Heart left ventricle (tissue), 16 donors: Measurements from ENCODE around the gene NOP9. TPM values are rescaled to one million over a fixed set of nuclear protein-coding genes. Genes with fewer than 3 reads are reported as not detected.

Experiments
- ATAC-seq, 4 donors: fragments of 200-7000 bp; cut with Tn5 transposase; one replicate each; pipeline ENCODE4 v1.9.1; 2020 to 2022; ENCODE audit warnings: moderate library complexity in 4 of 4, mild to moderate bottlenecking in 3 of 4, moderate number of reproducible peaks in 1 of 4
- DNase-seq, 5 donors: peaks; one replicate each; pipeline ENCODE4 v3.0.0-alpha.2; 2020
- H3K27ac ChIP-seq, 12 donors: fragments of 200-600 bp; sonication (generic) in 4 of 12; one replicate each; pipeline versions ENCODE4 v1.5.0 to v1.8.0; 2016 to 2022; ENCODE audit warnings: mild to moderate bottlenecking in 2 of 12
- H3K27me3 ChIP-seq, 9 donors: fragments of 200-600 bp; sonication (generic) in 2 of 9; one replicate each; pipeline versions ENCODE4 v1.5.1 to v1.8.0; 2016 to 2022; ENCODE audit warnings: mild to moderate bottlenecking in 3 of 9
- H3K36me3 ChIP-seq, 9 donors: fragments of 200-600 bp; sonication (generic) in 2 of 9; one replicate each; pipeline versions ENCODE4 v1.5.0 to v1.8.0; 2018 to 2022; ENCODE audit warnings: mild to moderate bottlenecking in 2 of 9
- H3K4me1 ChIP-seq, 12 donors: fragments of 200-600 bp; sonication (generic) in 4 of 12; one replicate each; pipeline versions ENCODE4 v1.5.0 to v1.8.0; 2016 to 2022; ENCODE audit warnings: mild to moderate bottlenecking in 3 of 12
- H3K4me3 ChIP-seq, 12 donors: fragments of 200-600 bp; sonication (generic) in 4 of 12; one replicate each; pipeline versions ENCODE4 v1.5.0 to v1.8.0; 2017 to 2022; ENCODE audit warnings: mild to moderate bottlenecking in 9 of 12, moderate library complexity in 4 of 12
- H3K9me3 ChIP-seq, 12 donors: fragments of 200-600 bp; sonication (generic) in 4 of 12; one replicate each; pipeline versions ENCODE4 v1.5.0 to v1.8.0; 2016 to 2022; ENCODE audit warnings: mild to moderate bottlenecking in 1 of 12
- CTCF ChIP-seq, 12 donors: fragments of 200-600 bp; sonication (generic) in 4 of 12; IDR thresholded peaks; one replicate each; pipeline versions ENCODE4 v1.5.0 to v1.8.0; 2018 to 2022; ENCODE audit warnings: antibody characterized with exemption in 12 of 12, mild to moderate bottlenecking in 5 of 12
- POLR2A ChIP-seq, 2 donors: fragments of 450-650 bp; IDR thresholded peaks; one replicate each; pipeline ENCODE4 v1.6.1; 2017; ENCODE audit warnings: antibody characterized with exemption in 2 of 2, mild to moderate bottlenecking in 2 of 2, moderate library complexity in 2 of 2
- WGBS, 4 donors: extraction: QIAGEN DNeasy Blood & Tissue Kit in 2 of 4; methylation state at CpG; one replicate each; pipeline versions ENCODE4 v1.1.5 to v1.1.7; 2013 to 2018; 5-methylcytosine and 5-hydroxymethylcytosine counted together
- intact Hi-C, 10 donors: fragments of 100-400 bp; cut with DNase I; formaldehyde crosslinking; loops; one replicate each; pipeline versions ENCODE4 v1.11.1 to v1.14.2; 2022
- polyA plus RNA-seq, 2 donors: library from polyadenylated mRNA; stranded (reverse); fragments of 200-250 nt; gene quantifications; one replicate each; pipeline ENCODE4 v1.2.3, GENCODE V29; 2013
- total RNA-seq, 9 donors: library from RNA; depleted of rRNA in 2 of 9; stranded (reverse); fragments of >200 nt in 2 of 9; fragmentation: NEBNext Ultra II Directional in 3 of 9; extraction: Animal tissue kit (Norgen Biotek cat#: 25700) in 3 of 9; gene quantifications; one replicate each; pipeline versions ENCODE4 v1.1.0 to v1.2.4, GENCODE V29; 2016 to 2023
- donor health status: ischemic (EF 13 %, LVEDD 7.1; RV severe dilation, severe dysfunction).
- donor health status: healthy with polysubstance abuse.
- donor health status: DM: no; HTN: yes; CAD: no.
- donor health status: DM: no; HTN: no; CAD: no.
- donor health status: ischemic (EF 25% LVEDD 6.9; RV normal size, moderate dysfunction).
- donor health status: ischemic (EF 25% LVEDD 5.7; RV mildly dilated, moderate dysfunction).
- donor health status: healthy.
- donor health status: DM: yes; HTN: yes; CAD: no.
- donor health status: ischemic (EF 35%, LVEDD 5.7; RV mildly dilated, moderate dysfunction).
- donor health status: nonischemic (EF 11% LVEDD 7.7; RV severe dilation, severe dysfunction).
- donor health status: DM: yes; HTN: yes; CAD: no.
- donor health status: PGD.
- donor health status: ischemic (EF 29% LVEDD 5.4; RV normal size, mild dysfunction).
- donor health status: nonischemic (EF 23%, LVEDD 6.1; RV moderate dilation, normal function).

The NOP9 gene
- total and polyA plus RNA-seq, 11 donors: 13.5 to 34.0 (median 27.8) TPM

- ATAC-seq (peak; percentile 75 to 86 (median 80)), DNase-seq (peak in 4 of 5 donors; percentile 60 to 81 (median 67))
- Histone ChIP-seq H3K36me3 (no peaks in the 10 kb centered on the region), H3K27ac (peak overlapping the region in 11 of 12 donors; percentile 41 to 87 (median 72)), H3K9me3 (no peaks in the 10 kb centered on the region), H3K4me3 (no peak overlapping the region), H3K27me3 (no peaks in the 10 kb centered on the region), H3K4me1 (peaks cover 0 to 77% (median 8%) of the 10 kb centered on the region in 12 donors)
- TF ChIP-seq POLR2A (IDR thresholded peaks at IDR 0.05) (no peak), CTCF (IDR thresholded peaks at IDR 0.05) (peak in 11 of 12 donors; percentile 32 to 68 (median 42))
- WGBS, 4 donors: 58 to 66% (median 64%) methylated on average over 11 of the region's 11 CpGs
- intact Hi-C loops: no loop called here
Observed at GRCh38 chr14:24279301-24280186, 20.1 kb upstream of the NOP9 start.

DNA sequence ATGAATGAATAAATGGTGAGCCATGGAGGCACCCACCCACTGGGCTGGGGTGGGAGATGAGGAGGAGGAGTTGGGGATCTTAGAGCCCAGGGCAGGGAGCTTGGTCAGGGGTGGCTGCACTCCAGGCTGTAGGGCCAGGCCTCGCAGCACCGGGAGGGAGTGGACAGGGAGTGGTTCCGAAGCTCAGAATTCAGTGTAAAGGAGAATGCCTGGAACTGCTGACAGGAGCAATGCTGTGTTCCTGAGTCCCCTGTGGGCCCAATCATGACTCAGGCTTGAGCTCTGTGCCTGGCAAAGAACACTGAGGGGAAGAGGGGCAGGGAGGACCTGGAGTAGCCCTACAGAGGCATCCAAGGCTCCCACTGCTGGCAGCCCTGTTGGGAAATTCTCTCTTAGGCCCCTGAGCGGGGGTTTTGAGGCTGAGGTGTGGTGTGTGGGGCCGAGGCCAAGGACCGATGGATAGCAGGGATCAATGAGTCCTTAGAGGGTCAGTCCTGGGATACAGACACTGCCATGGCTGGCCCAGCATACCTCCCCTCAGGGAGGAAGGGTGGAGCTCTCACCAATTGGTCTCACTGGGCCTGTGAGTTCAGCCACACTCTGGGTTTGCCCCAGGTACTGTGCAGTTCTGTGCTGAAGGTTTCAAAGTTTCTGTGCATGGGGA lies 18.7 kb upstream of the NOP9 start:
- no peak overlapping the region for H3K4me3 ChIP-seq
- peak in 1 of 5 donors; percentile 58 for DNase-seq
- peak overlapping the region in 5 of 12 donors; percentile 3 to 81 (median 38) for H3K27ac ChIP-seq
- no peaks in the 10 kb centered on the region for H3K9me3 ChIP-seq
- TF ChIP-seq POLR2A (IDR thresholded peaks at IDR 0.05) (no peak), CTCF (IDR thresholded peaks at IDR 0.05) (no peak)
- intact Hi-C loops: no loop called here
- peak in 3 of 4 donors; percentile 12 to 44 (median 21) for ATAC-seq
- H3K36me3 ChIP-seq: no peaks in the 10 kb centered on the region
- 64 to 72% (median 68%) methylated on average over 6 of the region's 6 CpGs for WGBS, 4 donors
- peaks cover 0 to 69% (median 8%) of the 10 kb centered on the region in 12 donors for H3K4me1 ChIP-seq
- no peaks in the 10 kb centered on the region for H3K27me3 ChIP-seq

DNA sequence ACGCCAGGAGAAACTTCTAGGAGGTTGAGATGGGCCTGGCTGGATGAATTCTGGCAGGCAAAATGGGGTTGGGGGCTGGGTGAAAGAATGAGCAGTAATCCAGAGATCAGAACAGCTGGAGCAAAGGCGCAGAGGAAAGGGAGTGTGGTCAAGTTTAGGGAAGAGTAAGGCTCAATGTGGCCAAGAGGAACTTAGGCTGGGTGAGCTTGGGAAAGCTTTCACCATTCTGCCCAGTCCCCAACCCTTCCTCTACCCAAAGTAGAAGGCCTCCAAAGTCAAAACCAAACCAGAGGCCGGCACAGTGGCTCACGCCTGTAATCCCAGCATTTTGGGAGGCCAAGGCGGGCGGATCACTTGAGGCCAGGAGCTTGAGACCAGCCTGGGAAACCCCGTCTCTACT lies 18.0 kb upstream of the NOP9 start:
- Histone ChIP-seq H3K4me3 (no peak overlapping the region), H3K27ac (peak overlapping the region in 3 of 12 donors; percentile 22 to 81 (median 38)), H3K27me3 (no peaks in the 10 kb centered on the region), H3K36me3 (no peaks in the 10 kb centered on the region), H3K9me3 (no peaks in the 10 kb centered on the region), H3K4me1 (peaks cover 0 to 63% (median 8%) of the 10 kb centered on the region in 12 donors)
- TF ChIP-seq CTCF (IDR thresholded peaks at IDR 0.05) (no peak), POLR2A (IDR thresholded peaks at IDR 0.05) (no peak)
- intact Hi-C loops: no loop called here
- WGBS, 4 donors: 82 to 95% (median 94%) methylated on average over 7 of the region's 7 CpGs
- ATAC-seq (no peak), DNase-seq (no peak)

DNA sequence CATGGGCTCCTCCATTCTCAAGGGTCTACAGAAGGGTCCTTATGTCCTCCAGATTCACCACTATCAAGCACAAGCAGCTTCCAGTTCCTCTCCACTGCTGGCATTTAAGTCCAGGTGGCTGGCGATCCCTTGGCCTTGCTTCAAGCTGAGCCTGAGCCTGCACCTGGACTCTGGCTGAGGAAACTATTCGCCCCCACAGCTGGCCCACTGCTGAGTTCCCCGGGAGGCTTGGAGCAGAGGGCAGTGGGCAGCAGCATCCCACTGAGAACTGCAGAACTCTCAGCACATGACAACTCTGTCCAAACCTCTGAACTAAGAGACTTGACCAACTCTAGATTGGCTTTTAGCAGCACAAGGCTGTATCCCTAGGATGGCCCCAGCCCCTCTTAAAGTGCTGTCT lies 16.9 kb upstream of the NOP9 start:
- Histone ChIP-seq H3K27ac (no peak overlapping the region), H3K4me3 (no peak overlapping the region), H3K4me1 (peaks cover 0 to 52% (median 8%) of the 10 kb centered on the region in 12 donors), H3K9me3 (no peaks in the 10 kb centered on the region), H3K27me3 (no peaks in the 10 kb centered on the region), H3K36me3 (no peaks in the 10 kb centered on the region)
- DNase-seq: peak in 1 of 5 donors; percentile 10
- TF ChIP-seq CTCF (IDR thresholded peaks at IDR 0.05) (no peak), POLR2A (IDR thresholded peaks at IDR 0.05) (no peak)
- intact Hi-C loops: no loop called here
- WGBS, 4 donors: 81 to 92% (median 85%) methylated on average over 2 to 3 of the region's 3 CpGs
- no peak for ATAC-seq
